HG02763 (cell line): ENCODE measurements around the gene ITPKB.
"Not testable (repeated sequence)": the region's sequence is repeated elsewhere in the genome, so short reads cannot be mapped to it uniquely, and the experiment has no call there.

Experiments used
- ATAC-seq: cut with Tn5 transposase; IDR thresholded peaks from one replicate; pipeline ENCODE4 v1.9.1; 2021; ENCODE audit warnings: mild to moderate bottlenecking, moderate library complexity; ENCODE audit not compliant: unreplicated experiment

The ITPKB gene

GRCh38 chr1:226606311-226607267, 132.5 kb downstream of the ITPKB start:
- ATAC-seq, result no peak

GRCh38 chr1:226605318-226605950, 133.6 kb downstream of the ITPKB start:
- ATAC-seq, result no peak

- no peak for ATAC-seq
Observed at GRCh38 chr1:226604560-226605317, 134.3 kb downstream of the ITPKB start.

DNA sequence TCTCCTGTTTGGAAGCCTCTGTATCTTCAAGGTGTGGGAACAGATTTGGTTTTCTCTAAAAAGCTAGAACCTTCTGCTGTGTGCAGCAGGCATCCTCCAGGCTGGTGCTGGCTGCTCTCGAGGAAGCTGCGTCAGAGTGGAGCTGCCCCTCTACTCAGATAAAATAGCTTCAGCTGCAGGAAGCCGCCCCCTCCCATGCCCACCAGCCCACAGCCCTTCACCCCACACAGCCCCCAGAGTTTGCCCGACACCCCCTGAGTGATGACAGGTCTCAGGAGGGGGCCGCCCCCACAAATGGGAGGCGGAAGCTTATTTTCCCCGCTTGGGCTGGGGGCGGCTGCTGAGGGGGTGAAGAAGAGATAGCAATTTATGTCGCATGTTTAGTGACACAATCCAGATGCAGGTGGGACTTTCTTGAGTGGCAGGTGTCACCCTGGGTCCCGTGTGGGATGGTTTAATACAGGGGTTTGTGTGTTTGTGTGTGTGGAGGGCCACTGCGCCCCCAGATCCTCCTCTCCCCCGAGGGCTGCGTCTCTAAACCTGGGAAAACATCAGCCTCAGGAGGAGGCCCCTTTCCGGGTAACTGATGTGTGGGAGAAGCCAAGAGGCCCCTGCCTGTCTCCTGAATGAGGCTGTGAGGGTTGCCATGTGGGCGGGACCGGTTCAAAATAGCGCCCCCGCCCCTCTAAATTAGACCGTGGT, 135.1 kb downstream of the ITPKB start:
- ATAC-seq, result no peak

GRCh38 chr1:226603022-226603857, 135.8 kb downstream of the ITPKB start:
- no peak for ATAC-seq

DNA sequence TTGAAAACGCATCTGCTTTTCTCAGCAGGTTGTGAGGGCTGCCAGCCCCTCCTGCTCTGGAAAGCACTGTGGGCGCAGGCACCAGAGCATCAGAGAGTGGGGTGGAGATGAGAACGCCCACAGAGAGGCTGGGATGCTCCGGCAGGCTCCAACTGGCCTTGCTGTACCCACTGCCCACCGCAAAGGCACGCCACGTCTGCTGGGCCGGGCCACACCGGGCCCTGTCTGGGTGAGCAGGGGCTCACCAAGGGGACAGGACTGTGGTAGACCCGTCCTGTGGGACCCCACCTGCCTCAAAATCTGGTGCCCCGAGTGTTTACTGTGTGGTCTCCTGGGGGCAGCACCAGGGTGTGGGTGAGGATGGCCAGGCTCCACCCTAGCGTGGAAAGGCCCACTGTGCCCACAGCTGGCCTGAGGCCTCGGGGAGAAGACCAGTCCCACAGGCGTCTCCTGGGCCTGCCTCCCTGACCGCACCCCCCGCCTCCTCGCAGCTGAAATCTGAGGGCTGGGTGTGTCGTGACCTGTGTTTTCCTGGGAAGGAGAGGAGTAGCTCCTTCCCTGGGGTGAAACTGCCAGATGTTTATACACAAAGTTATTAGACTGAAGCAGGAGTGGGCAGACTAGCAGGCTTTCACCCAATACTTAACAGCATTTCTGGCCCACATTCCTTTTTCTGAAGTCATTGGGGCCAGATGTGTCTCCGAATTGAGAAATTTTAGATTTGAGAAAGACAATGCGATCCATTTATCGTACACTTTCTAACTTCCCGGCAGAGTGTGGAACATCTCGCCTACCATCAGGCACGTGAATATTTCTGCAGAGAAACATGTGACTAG, 136.7 kb downstream of the ITPKB start:
- no peak for ATAC-seq

DNA sequence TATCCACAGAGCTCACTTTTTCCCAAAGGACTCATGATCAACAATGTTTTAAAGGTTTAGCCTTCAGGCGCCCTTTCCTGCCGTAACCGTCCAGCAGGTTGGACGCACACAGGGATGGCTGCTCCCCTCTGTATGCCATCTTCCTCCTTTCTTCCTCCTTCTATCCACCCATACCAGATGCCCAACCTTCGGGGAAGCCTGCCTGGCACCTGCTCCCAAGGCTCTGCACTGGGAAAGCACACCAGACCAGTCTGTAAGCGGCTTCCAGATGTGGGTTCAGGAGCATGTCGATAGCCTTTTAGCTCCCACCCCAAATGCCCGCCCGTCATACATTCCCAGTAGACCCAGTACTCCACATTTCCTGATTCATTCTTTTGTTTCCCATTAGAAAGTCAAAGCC, 137.6 kb downstream of the ITPKB start:
- no peak for ATAC-seq

DNA sequence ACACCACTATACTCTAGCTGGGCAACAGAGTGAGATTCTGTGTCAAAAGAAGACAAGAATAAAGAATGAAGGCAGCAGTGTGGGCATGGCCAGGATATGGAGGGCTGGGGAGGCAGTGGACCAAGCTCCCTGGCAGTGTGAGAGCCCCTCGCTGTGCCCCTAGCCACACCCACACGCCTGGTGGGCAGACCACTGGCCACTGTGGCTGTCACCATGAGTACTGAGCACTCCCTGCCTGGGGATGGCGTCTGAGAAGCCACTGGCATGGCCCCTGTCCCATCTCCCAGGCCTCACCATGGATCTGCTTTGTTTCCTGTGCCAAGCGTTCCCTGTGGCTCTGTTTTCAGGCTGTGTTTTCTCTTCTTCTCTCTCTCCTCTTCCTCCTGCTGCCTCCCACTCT, 138.8 kb downstream of the ITPKB start:
- ATAC-seq, result no peak

DNA sequence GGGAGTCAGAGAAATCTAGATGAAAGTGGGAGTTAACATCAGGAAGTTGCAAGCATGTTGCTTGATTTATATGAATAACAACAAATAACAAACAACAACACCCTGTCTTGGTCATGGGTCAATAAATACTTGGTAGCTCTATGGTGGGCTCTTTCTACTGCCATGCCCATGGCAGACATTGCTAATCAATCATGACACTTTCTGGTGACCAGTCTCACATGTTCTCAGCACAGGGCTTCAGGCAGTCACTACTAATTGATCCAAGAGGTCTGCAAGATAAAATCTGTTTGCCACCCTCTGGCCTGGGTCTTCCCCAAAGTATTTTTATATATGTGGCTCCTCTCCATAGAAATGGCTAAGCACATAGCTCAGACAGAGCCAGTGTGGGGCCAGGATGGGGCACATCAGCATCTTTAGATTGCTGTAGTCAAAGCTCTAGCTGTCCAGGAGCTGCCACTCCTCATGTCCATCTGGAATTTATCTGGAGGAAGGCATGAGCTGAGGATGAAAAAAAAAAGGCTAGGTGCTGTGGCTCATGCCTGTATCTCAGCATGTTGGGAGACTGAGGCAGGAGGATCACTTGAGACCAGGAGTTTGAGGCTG, 139.3 kb downstream of the ITPKB start:
- no peak for ATAC-seq

DNA sequence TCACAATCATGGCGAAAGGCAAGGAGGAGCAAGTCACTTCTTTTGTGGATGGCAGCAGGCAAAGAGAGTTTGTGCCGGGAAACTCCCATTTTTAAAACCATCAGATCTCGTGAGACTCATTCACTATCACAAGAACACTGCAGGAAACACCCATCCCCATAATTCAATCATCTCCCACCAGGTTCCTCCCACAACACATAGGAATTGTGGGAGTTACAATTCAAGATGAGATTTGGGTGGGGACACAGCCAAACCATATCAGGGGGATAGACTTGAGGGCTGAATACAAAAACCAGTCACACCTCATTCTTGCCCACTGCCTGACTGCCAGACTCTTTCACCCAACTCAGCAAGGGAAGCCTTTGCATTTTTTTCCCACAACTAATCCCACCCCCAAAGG, 140.1 kb downstream of the ITPKB start:
- not testable (repeated sequence) for ATAC-seq

DNA sequence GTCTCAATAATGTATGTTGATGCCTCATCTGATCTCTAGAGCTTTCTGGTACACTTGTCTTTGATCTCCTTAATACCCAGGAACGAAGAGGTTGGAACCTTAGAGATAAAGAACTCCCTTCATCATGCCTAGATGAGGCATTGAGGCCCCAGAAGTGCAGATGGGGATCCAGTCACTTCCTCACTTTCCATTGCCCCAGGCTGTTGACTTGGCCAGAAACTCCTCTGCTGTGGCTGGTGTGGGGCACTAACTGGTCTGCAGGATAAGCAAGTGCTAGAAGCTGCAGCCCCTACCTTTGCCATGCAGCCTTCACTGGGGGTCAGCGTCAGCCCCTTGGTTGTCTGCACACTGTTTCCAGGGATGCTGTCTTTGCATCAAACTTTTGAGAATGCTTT, 140.6 kb downstream of the ITPKB start:
- ATAC-seq, result no peak

- ATAC-seq, result no peak
Observed at GRCh38 chr1:226597616-226598454, 141.2 kb downstream of the ITPKB start.

GRCh38 chr1:226596531-226597165, 142.4 kb downstream of the ITPKB start:
- ATAC-seq, result no peak

- ATAC-seq, result no peak
Observed at GRCh38 chr1:226593541-226593940, 145.5 kb downstream of the ITPKB start.

- ATAC-seq, result no peak
Observed at GRCh38 chr1:226590614-226591013, 148.5 kb downstream of the ITPKB start.

GRCh38 chr1:226589008-226589733, 149.9 kb downstream of the ITPKB start:
- ATAC-seq, result no peak

- no peak for ATAC-seq
Observed at GRCh38 chr1:226588484-226588883, 150.6 kb downstream of the ITPKB start.
